GM12892 (cell line): ENCODE measurements around the gene THUMPD1.

Source experiments
- POLR2AphosphoS5 ChIP-seq: IDR thresholded peaks from 2 replicates; pipeline ENCODE4 v1.6.1; 2011; ENCODE audit warnings: low read depth, low read length, control low read depth
- TAF1 ChIP-seq: IDR thresholded peaks from 2 replicates; pipeline ENCODE4 v1.6.1; 2011; ENCODE audit warnings: low read depth, mild to moderate bottlenecking, control low read depth, low read length, borderline replicate concordance

- TF ChIP-seq POLR2AphosphoS5, result no peak
- no peak for TF ChIP-seq TAF1
Measured at GRCh38 chr16:20784204-20784603, 42.6 kb upstream of the THUMPD1 start.
